Measurements from ENCODE around the gene TMEM198. TPM values are rescaled to one million over a fixed set of nuclear protein-coding genes. Genes with fewer than 3 reads are reported as not detected.
A peak's percentile ranks its signal among the peaks of the same experiment; 100 is the strongest.

TMEM198 gene
- 1 to 10 TPM; 3.2 to 4.1 TPM for total RNA-seq
- long read RNA-seq, partial matches to known transcripts: 2 of 7 reads
- long read RNA-seq, other reads (novel, unspliced or antisense): 1 of 7 reads

GRCh38 chr2:219543596-219544358 lies at the start of gene TMEM198, which contains the start of gene CHPF:
Gene TMEM198 (plus strand): TSS chr2:219544028. CDS start chr2:219544728, 700 bp downstream.
Gene CHPF (minus strand): TSS chr2:219543809. CDS start chr2:219543538, 271 bp downstream.
- intact Hi-C loops (cut with DNase I): loop anchor here (5.0 to 10.0 kb wide), 2 partner anchors 141 to 149 kb away; no protein-coding TSS in a partner anchor
- peak; percentile 91 to 92 for ATAC-seq

DNA sequence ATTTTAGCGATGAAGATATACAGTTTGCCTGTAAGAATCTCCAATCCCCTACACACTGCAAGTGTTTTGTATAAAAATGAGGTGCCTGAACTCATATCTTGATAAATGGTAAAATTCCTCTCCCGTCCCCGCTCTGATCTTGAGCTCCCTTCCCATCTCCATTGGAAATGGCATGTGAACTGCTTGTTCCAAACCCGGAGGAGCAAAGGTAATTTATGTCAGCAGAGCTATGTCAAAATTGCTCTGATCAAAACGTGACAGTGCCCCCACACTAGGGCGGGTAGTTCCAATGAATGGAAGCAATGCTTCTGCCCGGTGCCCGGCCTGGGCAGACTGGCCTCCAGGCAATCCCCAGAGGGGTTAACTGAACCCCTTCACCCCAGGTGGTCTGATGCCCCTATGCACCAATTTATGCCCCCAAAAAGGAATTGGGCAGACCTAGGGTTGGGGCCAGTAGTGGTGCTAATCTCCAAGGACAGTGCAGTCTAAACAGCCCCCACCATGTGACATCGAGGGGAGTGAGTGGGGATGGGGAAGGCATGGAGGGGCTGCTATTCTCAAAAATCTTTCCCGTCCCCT lies 48.8 kb upstream of the TMEM198 start:
- DNase-seq: no peak
- intact Hi-C loops (cut with DNase I): no loop called here
- no peak for ATAC-seq

More at GRCh38 chr2:219543596-219544358, at the start of gene TMEM198, which contains the start of gene CHPF:
- peak; percentile 99 for DNase-seq

GRCh38 chr2:219495531-219496122 lies 48.2 kb upstream of the TMEM198 start:
- DNase-seq (peak; percentile 67), ATAC-seq (peak in 1 of 2 donors; percentile 14)
- intact Hi-C loops (cut with DNase I): no loop called here

GRCh38 chr2:219496247-219496824 lies 47.5 kb upstream of the TMEM198 start:
- no peak for DNase-seq
- intact Hi-C loops (cut with DNase I): no loop called here
- no peak for ATAC-seq

DNA sequence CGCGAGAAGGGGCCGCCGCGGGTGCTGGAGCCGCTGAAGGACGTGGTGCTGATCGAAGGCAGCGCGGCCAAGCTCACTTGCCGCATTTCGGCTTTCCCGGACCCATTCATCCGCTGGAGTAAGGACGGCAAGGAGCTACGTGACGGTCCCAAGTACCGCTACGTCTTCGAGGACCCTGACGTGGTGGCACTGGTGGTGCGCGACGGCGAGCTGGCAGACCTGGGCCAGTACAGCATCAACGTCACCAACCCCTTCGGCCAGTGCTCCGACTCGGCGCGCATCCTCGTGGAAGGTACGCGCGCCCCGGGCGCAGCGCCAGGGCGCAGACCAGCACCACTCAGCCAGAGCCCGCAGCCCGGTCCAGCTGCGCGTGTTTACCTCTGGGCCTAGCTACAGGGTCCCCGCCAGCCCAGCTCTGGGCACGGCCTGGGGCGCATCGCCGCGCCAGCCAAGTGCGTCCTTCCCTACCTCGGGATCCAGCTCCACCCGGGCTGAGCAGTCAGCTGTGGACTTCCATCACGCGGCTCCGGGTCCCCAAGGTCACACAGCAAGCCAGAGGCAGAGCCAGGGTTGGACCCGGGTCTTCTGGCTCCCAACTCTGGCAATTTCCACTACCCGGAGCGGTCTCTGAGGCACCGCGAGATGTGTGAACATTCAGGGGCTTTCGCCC lies 46.9 kb upstream of the TMEM198 start:
- ATAC-seq (peak in 1 of 2 donors; percentile 0), DNase-seq (peak; percentile 52)
- intact Hi-C loops (cut with DNase I): no loop called here

- intact Hi-C loops (cut with DNase I): no loop called here
- DNase-seq (peak; percentile 96), ATAC-seq (peak; percentile 84 to 89)
Observed at GRCh38 chr2:219497495-219498279, 46.1 kb upstream of the TMEM198 start.

DNA sequence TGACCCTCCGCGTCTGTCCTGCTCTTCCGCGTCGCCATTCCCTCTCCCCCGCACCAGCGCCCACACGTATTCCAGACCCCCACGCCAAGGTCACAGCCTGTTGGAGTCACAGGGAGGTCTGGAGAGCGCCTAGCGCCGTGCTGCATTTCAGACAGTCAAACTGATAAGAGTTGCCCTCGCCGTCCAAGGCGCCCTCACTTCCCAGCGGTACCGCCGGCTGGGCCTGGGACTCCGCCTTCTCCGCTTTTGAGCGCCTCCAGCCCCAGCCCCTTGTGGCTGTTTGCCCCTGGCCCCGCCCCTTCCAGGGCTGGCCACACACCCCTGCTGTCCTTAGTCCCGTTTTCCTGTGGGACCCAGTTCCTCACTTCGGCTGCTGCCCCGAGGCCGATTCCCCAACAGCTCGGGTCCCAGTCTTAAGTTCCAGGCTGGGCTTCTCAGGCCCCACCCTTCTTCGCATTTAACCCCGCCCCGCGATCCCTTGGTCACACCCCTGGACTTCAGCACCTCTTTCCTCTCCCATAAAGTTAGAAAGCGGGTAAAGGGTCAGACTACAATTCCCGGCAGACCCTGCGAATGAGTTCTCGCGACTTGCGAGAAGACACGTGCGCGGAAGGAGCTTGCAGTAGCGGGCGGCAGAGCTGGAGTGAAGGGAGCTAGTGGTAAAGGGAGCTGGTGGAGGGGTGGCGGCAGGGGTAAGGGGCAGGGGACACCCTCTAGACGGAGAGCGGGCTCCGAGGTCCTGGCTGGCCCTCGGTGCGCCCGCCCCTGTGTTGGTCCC lies 45.4 kb upstream of the TMEM198 start, which contains the start of gene GMPPA:
Gene GMPPA, plus strand, starts transcription at position 612 of the 778 bp plus-strand sequence. CDS start 1,085 bp downstream, outside the sequence.
- intact Hi-C loops (cut with DNase I): no loop called here

DNA sequence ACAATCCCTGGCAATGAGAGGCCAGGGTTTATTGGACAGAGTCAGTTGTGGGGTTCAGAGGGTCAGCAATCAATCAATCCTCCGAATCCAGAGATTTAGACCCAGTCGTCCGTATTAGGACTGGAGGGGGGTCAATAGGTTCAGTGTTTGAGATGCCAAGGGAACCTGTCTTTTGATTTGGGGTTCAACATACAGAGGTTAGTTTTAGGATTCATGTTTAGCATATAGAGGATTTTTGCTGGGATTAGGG lies 44.8 kb upstream of the TMEM198 start:
- DNase-seq (no peak), ATAC-seq (no peak)
- intact Hi-C loops (cut with DNase I): no loop called here

More for the DNA sequence above, 45.4 kb upstream of the TMEM198 start, which contains the start of gene GMPPA:
- DNase-seq: peak; percentile 96
- peak; percentile 86 to 89 for ATAC-seq

- ATAC-seq: no peak
- intact Hi-C loops (cut with DNase I): no loop called here
- DNase-seq: no peak
Observed at GRCh38 chr2:219499555-219499954, 44.3 kb upstream of the TMEM198 start.

- intact Hi-C loops (cut with DNase I): loop anchor here in 1 of 2 donors (1.0 kb wide), 1 partner anchor 24 kb away; no protein-coding TSS in a partner anchor
- DNase-seq (no peak), ATAC-seq (no peak)
Observed at GRCh38 chr2:219500135-219500534, 43.7 kb upstream of the TMEM198 start.

DNA sequence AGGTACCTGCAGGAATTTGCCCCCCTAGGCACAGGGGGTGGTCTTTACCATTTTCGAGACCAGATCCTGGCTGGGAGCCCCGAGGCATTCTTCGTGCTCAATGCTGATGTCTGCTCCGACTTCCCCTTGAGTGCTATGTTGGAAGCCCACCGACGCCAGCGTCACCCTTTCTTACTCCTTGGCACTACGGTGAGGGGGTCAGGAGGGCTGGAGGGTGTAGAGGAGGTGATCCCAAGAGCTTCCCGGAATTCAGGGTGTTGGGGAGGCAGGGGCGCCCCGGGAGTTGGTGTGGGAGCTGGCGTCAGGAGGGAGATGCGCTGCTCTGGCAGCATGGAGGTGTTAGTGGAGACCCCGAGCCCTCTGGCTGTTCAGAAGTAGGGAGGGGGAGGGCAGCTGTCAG lies 42.0 kb upstream of the TMEM198 start:
- intact Hi-C loops (cut with DNase I): no loop called here
- DNase-seq (no peak), ATAC-seq (no peak)

- intact Hi-C loops (cut with DNase I): no loop called here
- DNase-seq (no peak), ATAC-seq (no peak)
Observed at GRCh38 chr2:219502618-219503017, 41.2 kb upstream of the TMEM198 start.

- DNase-seq: no peak
- intact Hi-C loops (cut with DNase I): no loop called here
- no peak for ATAC-seq
Observed at GRCh38 chr2:219505585-219505984, 38.2 kb upstream of the TMEM198 start.

DNA sequence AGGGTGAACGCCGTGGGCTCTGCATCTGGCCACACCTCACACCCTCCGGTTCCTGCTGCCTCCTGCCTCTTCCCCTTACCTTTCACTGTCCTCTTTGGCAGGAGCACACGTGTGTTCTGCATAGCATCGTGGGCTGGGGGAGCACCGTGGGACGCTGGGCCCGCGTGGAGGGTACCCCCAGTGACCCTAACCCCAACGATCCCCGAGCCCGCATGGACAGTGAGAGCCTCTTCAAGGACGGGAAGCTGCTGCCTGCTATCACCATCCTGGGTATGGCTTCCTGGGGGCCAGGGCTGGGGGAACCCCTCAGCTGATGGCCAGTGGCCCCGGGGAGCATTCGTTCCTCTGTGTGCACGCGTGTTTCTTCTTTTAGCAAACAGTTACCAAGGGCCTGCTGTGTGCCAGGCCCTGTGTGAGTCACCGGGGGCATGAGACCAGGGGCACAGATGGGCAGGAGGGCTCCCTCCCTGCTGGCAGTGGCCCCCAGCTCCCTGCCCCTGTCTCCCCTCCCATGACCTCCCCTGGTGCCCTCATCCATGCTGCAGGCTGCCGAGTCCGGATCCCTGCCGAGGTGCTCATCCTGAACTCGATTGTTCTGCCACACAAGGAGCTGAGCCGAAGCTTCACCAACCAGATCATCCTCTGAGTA lies 37.6 kb upstream of the TMEM198 start:
- intact Hi-C loops (cut with DNase I): no loop called here
- no peak for ATAC-seq
- DNase-seq: no peak

- ATAC-seq (no peak), DNase-seq (no peak)
- intact Hi-C loops (cut with DNase I): no loop called here
Observed at GRCh38 chr2:219506802-219507526, 36.9 kb upstream of the TMEM198 start.
